Glomerular endothelial cell (primary cell): Measurements from ENCODE around the gene ZIC3. TPM values are rescaled to one million over a fixed set of nuclear protein-coding genes. Genes with fewer than 3 reads are reported as not detected.

ENCODE experiments used
- DNase-seq: peaks from one replicate; pipeline ENCODE4 v3.0.0-alpha.2; 2011; ENCODE audit warnings: low read depth, low spot score; ENCODE audit errors: extremely low read depth
- total RNA-seq: library from RNA; depleted of rRNA; stranded (reverse); fragments of >200 nt; gene quantifications from 2 replicates; pipeline ENCODE4 v1.2.3, GENCODE V29; 2015

ZIC3 gene
- total RNA-seq, 1 donor from 2014 or later = not detected

- no peak for DNase-seq
These were observed 7.6 kb downstream of the ZIC3 start for GRCh38 chrX:137573324-137574101.

- DNase-seq = no peak
These were observed 8.3 kb downstream of the ZIC3 start for GRCh38 chrX:137574102-137574783.

GRCh38 chrX:137574784-137575293 lies 8.9 kb downstream of the ZIC3 start:
- DNase-seq = no peak

- no peak for DNase-seq
These were observed 9.8 kb downstream of the ZIC3 start for GRCh38 chrX:137575596-137576255.

GRCh38 chrX:137587151-137587550 lies 21.2 kb downstream of the ZIC3 start:
- no peak for DNase-seq

- no peak for DNase-seq
These were observed 34.8 kb downstream of the ZIC3 start for GRCh38 chrX:137600769-137601168.
